HUES64 (cell line): ENCODE data around the gene MGAT4A.
"Not testable (repeated sequence)": the region's sequence is repeated elsewhere in the genome, so short reads cannot be mapped to it uniquely, and the experiment has no call there.

Source experiments
- H3K27ac ChIP-seq: 2 replicates; pipeline ENCODE4 v1.7.0; 2013; ENCODE audit warnings: low read depth, low read length, inconsistent platforms
- H3K27me3 ChIP-seq: 2 replicates; pipeline ENCODE4 v1.6.1; 2013; ENCODE audit warnings: mild to moderate bottlenecking, low read length; ENCODE audit not compliant: insufficient read depth
- H3K36me3 ChIP-seq: 2 replicates; pipeline ENCODE4 v1.6.1; 2013; ENCODE audit warnings: mild to moderate bottlenecking, low read length; ENCODE audit not compliant: insufficient read depth
- H3K4me1 ChIP-seq: 2 replicates; pipeline ENCODE4 v1.6.1; 2013; ENCODE audit warnings: mild to moderate bottlenecking, low read length, moderate library complexity; ENCODE audit not compliant: insufficient read depth
- H3K4me3 ChIP-seq: 2 replicates; pipeline ENCODE4 v1.5.1; 2013; ENCODE audit warnings: mild to moderate bottlenecking, low read length, moderate library complexity
- H3K9ac ChIP-seq: 2 replicates; pipeline ENCODE4 v1.6.1; 2013; ENCODE audit warnings: mild to moderate bottlenecking, low read depth, low read length
- H3K9me3 ChIP-seq: 2 replicates; pipeline ENCODE4 v1.6.1; 2013; ENCODE audit warnings: low read depth, low read length; ENCODE audit not compliant: insufficient read depth
- WGBS: fragments of 150-250, 120-280 bp; methylation state at CpG from one replicate; pipeline ENCODE4 v1.1.7; 2013; ENCODE audit warnings: missing lambda C conversion rate; 5-methylcytosine and 5-hydroxymethylcytosine counted together

The MGAT4A gene

DNA sequence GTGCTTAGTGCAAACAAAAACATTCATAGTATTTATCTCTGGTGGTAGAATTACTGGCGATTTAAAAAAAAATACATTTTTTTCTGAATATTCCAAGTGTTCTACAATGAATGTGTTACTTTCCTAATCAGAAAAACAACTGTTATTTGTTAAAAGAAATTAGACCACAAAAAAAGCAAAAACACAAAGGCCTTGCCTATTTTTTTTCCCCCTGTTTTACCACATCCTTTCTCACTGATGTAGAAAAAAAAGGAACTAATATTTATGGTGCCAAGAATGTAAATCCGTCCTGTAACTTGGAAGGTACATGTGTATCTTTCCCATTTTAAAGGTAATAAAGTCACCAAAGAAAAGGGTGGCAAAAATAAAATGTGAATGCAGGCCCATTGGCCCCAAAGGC is 28.4 kb upstream of the MGAT4A start:
- WGBS = 100% methylated on average over 1 of the region's 2 CpGs
- no peaks in the 10 kb centered on the region for H3K27me3 ChIP-seq
- H3K27ac ChIP-seq = no peak overlapping the region
- H3K9me3 ChIP-seq = no peaks in the 10 kb centered on the region
- H3K36me3 ChIP-seq = no peaks in the 10 kb centered on the region
- H3K4me1 ChIP-seq = no peaks in the 10 kb centered on the region
- no peak overlapping the region for H3K4me3 ChIP-seq
- no peak overlapping the region for H3K9ac ChIP-seq

DNA sequence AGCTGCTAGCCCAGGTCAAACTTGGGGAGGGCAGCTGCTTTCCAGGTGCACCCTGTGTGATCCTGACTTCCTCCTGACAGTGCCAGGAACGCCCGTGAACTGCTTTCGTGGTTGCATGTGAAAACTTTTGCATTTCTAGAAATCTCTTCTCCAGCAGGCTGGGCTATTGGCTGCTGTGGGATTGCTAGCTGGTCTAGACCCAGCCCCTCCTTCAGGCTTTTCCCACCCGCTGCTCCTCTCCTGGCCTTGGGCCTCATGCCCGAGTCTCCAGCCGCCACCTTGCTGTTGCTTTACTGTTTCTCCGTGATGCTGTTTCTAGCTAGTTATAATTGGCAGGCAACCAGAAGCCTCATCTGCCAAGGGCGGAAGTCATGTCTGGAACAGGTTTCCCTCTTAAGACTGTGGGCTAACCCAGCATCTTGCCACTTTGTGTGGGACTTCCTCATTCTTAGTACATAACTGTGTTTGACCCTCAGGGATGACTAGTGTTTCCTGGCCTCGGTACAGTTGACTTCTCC is 27.0 kb upstream of the MGAT4A start:
- Histone ChIP-seq H3K27me3 (0 out of 2 replicates have a peak, but pooled peaks cover 4% of the 10 kb centered on the region), H3K4me3 (no peak overlapping the region), H3K27ac (no peak overlapping the region), H3K4me1 (no peaks in the 10 kb centered on the region), H3K9me3 (no peaks in the 10 kb centered on the region), H3K36me3 (no peaks in the 10 kb centered on the region), H3K9ac (no peak overlapping the region)
- WGBS = 92% methylated on average over 9 of the region's 9 CpGs

- Histone ChIP-seq H3K4me3 (no peak overlapping the region), H3K4me1 (no peaks in the 10 kb centered on the region), H3K27ac (no peak overlapping the region), H3K36me3 (no peaks in the 10 kb centered on the region), H3K27me3 (0 out of 2 replicates have a peak, but pooled peaks cover 4% of the 10 kb centered on the region), H3K9me3 (no peaks in the 10 kb centered on the region), H3K9ac (no peak overlapping the region)
Observed at GRCh38 chr2:98753801-98754200, 22.9 kb upstream of the MGAT4A start.

DNA sequence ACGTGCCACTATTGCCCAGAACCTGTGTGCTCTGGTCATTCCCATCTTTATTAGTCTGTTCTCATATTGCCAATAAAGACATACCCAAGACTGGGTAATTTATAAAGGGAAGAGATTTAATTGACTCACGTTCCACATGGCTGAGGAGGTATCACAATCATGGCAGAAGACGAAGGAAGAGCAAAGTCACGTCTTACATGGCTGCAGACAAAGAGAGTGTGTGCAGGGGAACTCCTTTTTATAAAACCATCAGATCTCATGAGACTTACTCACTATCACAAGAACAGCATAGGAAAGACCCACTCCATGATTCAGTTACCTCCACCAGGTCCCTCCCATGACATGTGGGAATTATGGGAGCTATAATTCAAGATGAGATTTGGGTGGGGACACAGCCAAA is 21.8 kb upstream of the MGAT4A start:
- not testable (repeated sequence) for H3K9ac ChIP-seq, H3K27me3 ChIP-seq, H3K4me3 ChIP-seq, H3K9me3 ChIP-seq, H3K36me3 ChIP-seq, H3K27ac ChIP-seq, H3K4me1 ChIP-seq
- WGBS = 89% methylated on average over 4 of the region's 4 CpGs

- Histone ChIP-seq H3K9me3 (no peaks in the 10 kb centered on the region), H3K36me3 (no peaks in the 10 kb centered on the region), H3K27ac (no peak overlapping the region), H3K4me1 (0 out of 2 replicates have a peak, but pooled peaks cover 3% of the 10 kb centered on the region), H3K9ac (no peak overlapping the region), H3K27me3 (0 out of 2 replicates have a peak, but pooled peaks cover 4% of the 10 kb centered on the region), H3K4me3 (no peak overlapping the region)
- no CpG with 5 or more reads among the region's 1 CpG for WGBS
Observed at GRCh38 chr2:98751748-98752147, 20.8 kb upstream of the MGAT4A start.

GRCh38 chr2:98750593-98751282 is 19.8 kb upstream of the MGAT4A start:
- Histone ChIP-seq H3K9me3 (no peaks in the 10 kb centered on the region), H3K27me3 (0 out of 2 replicates have a peak, but pooled peaks cover 4% of the 10 kb centered on the region), H3K27ac (no peak overlapping the region), H3K36me3 (no peaks in the 10 kb centered on the region), H3K4me1 (0 out of 2 replicates have a peak, but pooled peaks cover 3% of the 10 kb centered on the region), H3K9ac (no peak overlapping the region), H3K4me3 (no peak overlapping the region)
- WGBS = 94% methylated on average over 9 of the region's 9 CpGs

GRCh38 chr2:98749066-98749450 is 18.1 kb upstream of the MGAT4A start:
- Histone ChIP-seq H3K9ac (no peak overlapping the region), H3K27ac (no peak overlapping the region), H3K9me3 (no peaks in the 10 kb centered on the region)

GRCh38 chr2:98748292-98749065 is 17.5 kb upstream of the MGAT4A start:
- Histone ChIP-seq H3K9ac (no peak overlapping the region), H3K27me3 (no peaks in the 10 kb centered on the region), H3K4me1 (0 out of 2 replicates have a peak, but pooled peaks cover 3% of the 10 kb centered on the region), H3K4me3 (no peak overlapping the region), H3K27ac (no peak overlapping the region), H3K36me3 (no peaks in the 10 kb centered on the region), H3K9me3 (no peaks in the 10 kb centered on the region)
- 87% methylated on average over 13 of the region's 13 CpGs for WGBS

More at GRCh38 chr2:98749066-98749450, 18.1 kb upstream of the MGAT4A start:
- 0 out of 2 replicates have a peak, but pooled peaks cover 2% of the 10 kb centered on the region for H3K27me3 ChIP-seq
- no peak overlapping the region for H3K4me3 ChIP-seq
- 0 out of 2 replicates have a peak, but pooled peaks cover 3% of the 10 kb centered on the region for H3K4me1 ChIP-seq
- no peaks in the 10 kb centered on the region for H3K36me3 ChIP-seq

- Histone ChIP-seq H3K4me3 (no peak overlapping the region), H3K36me3 (no peaks in the 10 kb centered on the region), H3K27me3 (no peaks in the 10 kb centered on the region), H3K9ac (no peak overlapping the region), H3K9me3 (no peaks in the 10 kb centered on the region), H3K27ac (no peak overlapping the region), H3K4me1 (0 out of 2 replicates have a peak, but pooled peaks cover 3% of the 10 kb centered on the region)
- whole genome bisulfite sequencing = 65% methylated on average over 8 of the region's 8 CpGs
Observed at GRCh38 chr2:98747888-98748287, 17.0 kb upstream of the MGAT4A start.

- 0 out of 2 replicates have a peak, but pooled peaks cover 3% of the 10 kb centered on the region for H3K4me1 ChIP-seq
- no peak overlapping the region for H3K4me3 ChIP-seq
- H3K27ac ChIP-seq = no peak overlapping the region
- H3K9ac ChIP-seq = no peak overlapping the region
- H3K27me3 ChIP-seq = no peaks in the 10 kb centered on the region
- H3K9me3 ChIP-seq = no peaks in the 10 kb centered on the region
- no peaks in the 10 kb centered on the region for H3K36me3 ChIP-seq
Observed at GRCh38 chr2:98746426-98746825, 15.5 kb upstream of the MGAT4A start.

- no peaks in the 10 kb centered on the region for H3K36me3 ChIP-seq
- H3K9me3 ChIP-seq = no peaks in the 10 kb centered on the region
- H3K27me3 ChIP-seq = no peaks in the 10 kb centered on the region
- no peak overlapping the region for H3K9ac ChIP-seq
- H3K4me1 ChIP-seq = 0 out of 2 replicates have a peak, but pooled peaks cover 3% of the 10 kb centered on the region
- no peak overlapping the region for H3K27ac ChIP-seq
- H3K4me3 ChIP-seq = no peak overlapping the region
- WGBS = 96% methylated on average over 5 of the region's 5 CpGs
Observed at GRCh38 chr2:98744595-98744994, 13.7 kb upstream of the MGAT4A start.
